Lower lobe of right lung (tissue), 2 donors: ENCODE results near the gene FOXN3. TPM values are rescaled to one million over a fixed set of nuclear protein-coding genes. Genes with fewer than 3 reads are reported as not detected.

ENCODE experiments used
- ATAC-seq, 2 donors: fragments of 200-7000 bp; cut with Tn5 transposase; one replicate each; pipeline ENCODE4 v1.9.1; 2020 to 2022; ENCODE audit warnings: mild to moderate bottlenecking in 2 of 2, moderate library complexity in 2 of 2
- DNase-seq: peaks from one replicate; pipeline ENCODE4 v3.0.0-alpha.2; 2020
- H3K27ac ChIP-seq: fragments of 200-600 bp; one replicate; pipeline ENCODE4 v1.8.0; 2022
- H3K27me3 ChIP-seq: fragments of 200-600 bp; one replicate; pipeline ENCODE4 v1.8.0; 2022; ENCODE audit warnings: low read depth
- H3K36me3 ChIP-seq: fragments of 200-600 bp; one replicate; pipeline ENCODE4 v1.8.0; 2022; ENCODE audit warnings: mild to moderate bottlenecking
- H3K4me1 ChIP-seq: fragments of 200-600 bp; one replicate; pipeline ENCODE4 v1.8.0; 2022
- H3K4me3 ChIP-seq: fragments of 200-600 bp; one replicate; pipeline ENCODE4 v1.8.0; 2022; ENCODE audit warnings: mild to moderate bottlenecking
- H3K9me3 ChIP-seq: fragments of 200-600 bp; one replicate; pipeline ENCODE4 v1.8.0; 2022
- intact Hi-C: fragments of 100-400 bp; cut with DNase I; formaldehyde crosslinking; loops from one replicate; pipeline ENCODE4 v1.11.0; 2022
- total RNA-seq: library from RNA; stranded (reverse); fragmentation: NEBNext Ultra II Directional; extraction: Animal tissue kit (Norgen Biotek cat#: 25700); gene quantifications from one replicate; pipeline ENCODE4 v1.2.1, GENCODE V29; 2021
- TF ChIP-seq, protein P1 (sequence below): fragments of 200-600 bp; IDR thresholded peaks from one replicate; pipeline ENCODE4 v1.8.0; 2022; ENCODE audit warnings: antibody characterized with exemption, mild to moderate bottlenecking
- donor health status: DM: no; HTN: yes; CAD: no; lungs with severe emphysema.

FOXN3 gene
- total RNA-seq, 1 donor from 2014 or later = 116 TPM

DNA sequence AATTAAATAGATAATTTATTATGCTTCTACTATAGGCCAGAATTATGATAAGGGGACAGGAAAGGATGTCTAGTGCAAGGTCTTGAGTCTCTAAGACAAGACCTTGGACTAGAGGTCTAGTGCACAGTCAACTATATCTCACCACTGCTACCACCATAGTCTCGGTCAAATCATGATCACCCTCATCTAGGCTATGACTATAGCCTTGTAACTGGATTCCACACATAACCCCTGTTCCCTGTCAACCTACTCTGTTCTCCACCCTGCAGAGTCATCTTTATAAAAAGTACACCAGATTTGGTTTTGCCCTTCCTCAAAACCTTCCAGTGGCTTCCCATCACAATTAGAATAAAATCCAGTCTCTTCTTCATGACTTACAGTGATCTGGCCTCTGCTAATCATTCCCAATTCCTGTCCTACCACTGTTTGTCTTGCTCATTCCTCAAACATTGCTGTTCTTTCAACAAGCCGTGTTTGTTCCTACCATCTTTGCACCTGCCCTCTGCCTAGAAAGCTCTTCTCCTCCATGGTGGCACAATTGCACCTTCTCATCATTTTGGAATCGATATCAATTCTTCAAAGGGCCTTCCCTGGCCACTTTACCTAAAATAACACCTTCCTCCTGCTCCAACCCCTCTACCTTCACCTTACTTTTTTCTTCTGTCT lies 169.4 kb downstream of the FOXN3 start:
- ATAC-seq = no peak

DNA sequence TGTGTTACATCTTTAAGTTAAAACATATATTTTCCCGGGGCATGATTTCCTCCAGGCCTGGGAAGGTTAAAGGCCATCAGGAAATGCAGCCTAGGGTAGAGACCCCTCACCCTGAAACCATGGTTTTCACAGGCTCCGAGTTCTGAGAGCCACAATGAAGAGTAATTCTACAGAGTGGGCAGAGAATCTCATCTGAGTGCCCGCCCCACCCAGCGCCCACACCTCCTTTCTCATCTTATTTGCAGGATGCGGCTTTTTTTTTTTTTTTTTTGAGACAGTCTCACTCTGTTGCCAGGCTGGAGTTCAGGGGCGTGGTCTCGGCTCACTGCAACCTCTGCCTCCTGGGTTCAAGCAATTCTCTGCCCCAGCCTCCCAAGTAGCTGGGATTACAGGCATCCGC lies 170.7 kb downstream of the FOXN3 start:
- no peak for DNase-seq
- intact Hi-C loops = no loop called here
- Histone ChIP-seq H3K27me3 (no peaks in the 10 kb centered on the region), H3K4me3 (no peak overlapping the region), H3K9me3 (no peaks in the 10 kb centered on the region), H3K4me1 (peaks cover 28% of the 10 kb centered on the region), H3K27ac (no peak overlapping the region), H3K36me3 (no peaks in the 10 kb centered on the region)
- TF ChIP-seq, protein P1, sequence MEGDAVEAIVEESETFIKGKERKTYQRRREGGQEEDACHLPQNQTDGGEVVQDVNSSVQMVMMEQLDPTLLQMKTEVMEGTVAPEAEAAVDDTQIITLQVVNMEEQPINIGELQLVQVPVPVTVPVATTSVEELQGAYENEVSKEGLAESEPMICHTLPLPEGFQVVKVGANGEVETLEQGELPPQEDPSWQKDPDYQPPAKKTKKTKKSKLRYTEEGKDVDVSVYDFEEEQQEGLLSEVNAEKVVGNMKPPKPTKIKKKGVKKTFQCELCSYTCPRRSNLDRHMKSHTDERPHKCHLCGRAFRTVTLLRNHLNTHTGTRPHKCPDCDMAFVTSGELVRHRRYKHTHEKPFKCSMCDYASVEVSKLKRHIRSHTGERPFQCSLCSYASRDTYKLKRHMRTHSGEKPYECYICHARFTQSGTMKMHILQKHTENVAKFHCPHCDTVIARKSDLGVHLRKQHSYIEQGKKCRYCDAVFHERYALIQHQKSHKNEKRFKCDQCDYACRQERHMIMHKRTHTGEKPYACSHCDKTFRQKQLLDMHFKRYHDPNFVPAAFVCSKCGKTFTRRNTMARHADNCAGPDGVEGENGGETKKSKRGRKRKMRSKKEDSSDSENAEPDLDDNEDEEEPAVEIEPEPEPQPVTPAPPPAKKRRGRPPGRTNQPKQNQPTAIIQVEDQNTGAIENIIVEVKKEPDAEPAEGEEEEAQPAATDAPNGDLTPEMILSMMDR = no peak
- no peak for ATAC-seq

More for the DNA sequence above, 169.4 kb downstream of the FOXN3 start:
- Histone ChIP-seq H3K4me1 (peaks cover 21% of the 10 kb centered on the region), H3K27ac (no peak overlapping the region), H3K36me3 (no peaks in the 10 kb centered on the region), H3K27me3 (no peaks in the 10 kb centered on the region), H3K9me3 (no peaks in the 10 kb centered on the region), H3K4me3 (no peak overlapping the region)
- no peak for DNase-seq
- intact Hi-C loops = no loop called here
- TF ChIP-seq, protein P1 = no peak

DNA sequence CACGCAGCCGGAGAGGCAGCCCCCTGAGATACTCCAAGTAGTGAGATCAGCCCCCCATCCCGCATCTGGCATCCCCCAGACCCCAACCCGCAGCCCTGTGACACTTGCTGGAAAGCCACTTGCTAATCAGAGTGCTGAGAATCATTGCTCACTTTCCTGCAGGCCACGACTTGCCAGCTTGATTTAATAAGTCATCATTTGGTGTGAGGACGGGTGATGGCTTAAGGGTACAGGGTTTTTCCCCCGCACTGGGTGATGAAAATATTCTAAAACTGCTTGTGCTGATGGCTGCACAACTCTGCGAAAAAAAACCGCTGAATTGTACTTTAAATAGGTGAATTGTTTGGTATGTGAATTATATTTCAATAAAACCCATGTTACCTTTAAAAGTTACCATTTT lies 171.2 kb downstream of the FOXN3 start:
- Histone ChIP-seq H3K27me3 (no peaks in the 10 kb centered on the region), H3K27ac (no peak overlapping the region), H3K9me3 (no peaks in the 10 kb centered on the region), H3K4me1 (peaks cover 28% of the 10 kb centered on the region), H3K4me3 (no peak overlapping the region), H3K36me3 (no peaks in the 10 kb centered on the region)
- DNase-seq (no peak), ATAC-seq (no peak)
- intact Hi-C loops = no loop called here
- TF ChIP-seq, protein P1 = no peak

DNA sequence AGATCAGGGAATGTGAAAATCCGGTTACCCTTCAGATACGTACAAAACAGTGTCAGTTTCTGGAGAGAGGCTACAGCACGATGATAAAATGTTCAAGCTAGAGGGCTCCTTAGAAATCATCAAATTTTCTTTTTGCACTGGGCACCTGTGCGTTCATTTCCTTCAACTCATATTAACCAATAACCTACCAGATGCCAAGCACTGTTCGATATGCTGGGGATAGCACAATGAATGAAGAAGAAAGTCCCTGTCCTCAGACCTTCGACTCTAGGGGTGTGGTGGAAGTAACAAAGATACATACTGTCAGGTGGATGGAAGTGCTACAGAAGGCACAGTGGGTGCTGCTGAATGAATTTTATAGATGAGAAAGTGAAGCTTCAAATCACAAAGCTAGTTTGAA lies 172.3 kb downstream of the FOXN3 start:
- TF ChIP-seq, protein P1 = no peak
- Histone ChIP-seq H3K4me1 (peaks cover 34% of the 10 kb centered on the region), H3K36me3 (no peaks in the 10 kb centered on the region), H3K9me3 (no peaks in the 10 kb centered on the region), H3K4me3 (no peak overlapping the region), H3K27me3 (no peaks in the 10 kb centered on the region), H3K27ac (no peak overlapping the region)
- intact Hi-C loops = no loop called here
- DNase-seq = no peak
- no peak for ATAC-seq

DNA sequence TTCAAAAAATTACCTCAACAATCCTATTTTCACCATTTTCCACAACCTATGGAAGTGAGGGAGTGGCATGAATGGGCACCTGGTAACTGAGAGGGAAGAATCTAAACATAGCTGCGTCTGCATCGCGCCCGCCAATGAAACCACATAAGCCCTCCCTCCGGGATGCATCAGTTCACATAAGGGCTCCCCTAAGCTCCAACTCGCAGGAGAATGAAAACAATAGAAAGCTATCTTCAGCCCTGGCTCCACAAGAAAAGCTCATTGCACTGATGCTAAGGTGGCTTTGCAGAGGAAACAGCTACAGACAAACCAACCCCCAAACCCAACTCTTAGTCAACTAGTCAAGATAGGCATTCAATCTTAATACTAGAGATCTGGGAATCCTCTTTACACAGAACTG lies 173.3 kb downstream of the FOXN3 start:
- TF ChIP-seq, protein P1 = no peak
- no peaks in the 10 kb centered on the region for H3K9me3 ChIP-seq
- no peaks in the 10 kb centered on the region for H3K27me3 ChIP-seq
- intact Hi-C loops = no loop called here
- H3K27ac ChIP-seq = no peak overlapping the region
- no peak overlapping the region for H3K4me3 ChIP-seq
- no peak for ATAC-seq
- no peak for DNase-seq
- no peaks in the 10 kb centered on the region for H3K36me3 ChIP-seq
- H3K4me1 ChIP-seq = peaks cover 27% of the 10 kb centered on the region
